Suppressor macrophage treated with lipopolysaccharide for 4 hours (primary cell): ENCODE data around the gene KPNB1.

ENCODE experiments used
- DNase-seq: peaks from one replicate; pipeline ENCODE4 v3.0.0-alpha.2; 2020

Gene KPNB1

GRCh38 chr17:47638903-47639302 is 10.8 kb upstream of the KPNB1 start:
- no peak for DNase-seq

GRCh38 chr17:47640076-47640475 is 9.6 kb upstream of the KPNB1 start:
- DNase-seq, result no peak

GRCh38 chr17:47641202-47641601 is 8.5 kb upstream of the KPNB1 start:
- DNase-seq, result no peak

GRCh38 chr17:47643116-47643515 is 6.6 kb upstream of the KPNB1 start:
- DNase-seq, result no peak

- DNase-seq, result peak; percentile 90
Observed at GRCh38 chr17:47644324-47644723, 5.4 kb upstream of the KPNB1 start.

GRCh38 chr17:47649972-47650524 is 329 bp downstream of the KPNB1 start:
- DNase-seq, result no peak

GRCh38 chr17:47650525-47651522 is 1.1 kb downstream of the KPNB1 start:
- DNase-seq, result peak; percentile 98

- no peak for DNase-seq
Observed at GRCh38 chr17:47651704-47652103, 2.0 kb downstream of the KPNB1 start.

- DNase-seq, result no peak
Observed at GRCh38 chr17:47652570-47652969, 2.9 kb downstream of the KPNB1 start.

GRCh38 chr17:47653442-47653841 is 3.7 kb downstream of the KPNB1 start:
- no peak for DNase-seq

GRCh38 chr17:47654991-47655390 is 5.3 kb downstream of the KPNB1 start:
- DNase-seq, result no peak

GRCh38 chr17:47660064-47660492 is 10.4 kb downstream of the KPNB1 start:
- peak; percentile 87 for DNase-seq

GRCh38 chr17:47663912-47664623 is 14.3 kb downstream of the KPNB1 start:
- peak; percentile 70 for DNase-seq

- DNase-seq, result no peak
Observed at GRCh38 chr17:47664624-47664941, 14.9 kb downstream of the KPNB1 start.

- DNase-seq, result peak; percentile 74
Observed at GRCh38 chr17:47665655-47666054, 15.9 kb downstream of the KPNB1 start.

- peak; percentile 45 for DNase-seq
Observed at GRCh38 chr17:47669081-47669480, 19.4 kb downstream of the KPNB1 start.

GRCh38 chr17:47670064-47670463 is 20.3 kb downstream of the KPNB1 start:
- no peak for DNase-seq

GRCh38 chr17:47674499-47674898 is 24.8 kb downstream of the KPNB1 start:
- no peak for DNase-seq

- DNase-seq, result no peak
Observed at GRCh38 chr17:47675380-47676198, 25.9 kb downstream of the KPNB1 start.

- DNase-seq, result no peak
Observed at GRCh38 chr17:47676199-47676472, 26.4 kb downstream of the KPNB1 start.

GRCh38 chr17:47676510-47677165 is 26.9 kb downstream of the KPNB1 start:
- DNase-seq, result no peak

- DNase-seq, result no peak
Observed at GRCh38 chr17:47678196-47678595, 28.5 kb downstream of the KPNB1 start.

- DNase-seq, result no peak
Observed at GRCh38 chr17:47682138-47682537, 32.4 kb downstream of the KPNB1 start.
